ENCODE data around the gene DPP10. TPM values are rescaled to one million over a fixed set of nuclear protein-coding genes. Genes with fewer than 3 reads are reported as not detected.
"Not testable (repeated sequence)": the region's sequence is repeated elsewhere in the genome, so short reads cannot be mapped to it uniquely, and the experiment has no call there.

Gene DPP10
- total RNA-seq, 1 donor from 2014 or later: not detected

DNA sequence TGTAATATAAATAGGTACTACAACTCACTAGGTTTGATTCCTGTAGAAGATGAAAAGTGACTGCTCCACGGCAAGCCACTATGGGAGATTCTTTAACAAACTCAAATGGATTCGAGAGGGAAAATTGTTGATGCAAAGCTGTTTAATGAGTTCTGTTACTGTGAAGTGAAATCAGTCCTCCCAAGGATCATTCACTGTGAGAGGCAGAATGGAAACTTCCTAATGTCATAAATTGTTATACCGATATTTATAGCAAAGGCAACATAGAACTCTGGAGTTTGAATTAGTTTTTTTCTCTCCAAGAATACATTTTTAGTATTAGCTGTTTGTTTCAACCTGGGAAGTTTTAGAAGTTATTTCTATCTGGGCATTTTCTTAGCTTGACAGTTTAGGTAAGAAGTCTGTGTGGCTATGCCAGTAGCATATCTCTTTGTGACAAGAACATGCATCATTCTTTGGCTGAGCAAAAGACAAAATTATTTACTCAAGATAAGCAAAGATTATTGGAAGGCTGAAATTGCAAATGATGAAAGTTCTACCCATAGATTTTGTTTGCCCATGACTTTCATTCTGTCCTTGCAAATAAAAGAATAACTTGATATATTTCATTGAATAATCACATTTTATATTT lies 979.7 kb downstream of the DPP10 start:
- Histone ChIP-seq H3K27ac (no peak overlapping the region), H3K9me3 (peaks cover 0 to 4% of the 10 kb centered on the region in 2 donors), H3K36me3 (no peaks in the 10 kb centered on the region), H3K4me3 (no peak overlapping the region), H3K27me3 (no peaks in the 10 kb centered on the region), H3K4me1 (no peaks in the 10 kb centered on the region)
- TF ChIP-seq, protein P1, sequence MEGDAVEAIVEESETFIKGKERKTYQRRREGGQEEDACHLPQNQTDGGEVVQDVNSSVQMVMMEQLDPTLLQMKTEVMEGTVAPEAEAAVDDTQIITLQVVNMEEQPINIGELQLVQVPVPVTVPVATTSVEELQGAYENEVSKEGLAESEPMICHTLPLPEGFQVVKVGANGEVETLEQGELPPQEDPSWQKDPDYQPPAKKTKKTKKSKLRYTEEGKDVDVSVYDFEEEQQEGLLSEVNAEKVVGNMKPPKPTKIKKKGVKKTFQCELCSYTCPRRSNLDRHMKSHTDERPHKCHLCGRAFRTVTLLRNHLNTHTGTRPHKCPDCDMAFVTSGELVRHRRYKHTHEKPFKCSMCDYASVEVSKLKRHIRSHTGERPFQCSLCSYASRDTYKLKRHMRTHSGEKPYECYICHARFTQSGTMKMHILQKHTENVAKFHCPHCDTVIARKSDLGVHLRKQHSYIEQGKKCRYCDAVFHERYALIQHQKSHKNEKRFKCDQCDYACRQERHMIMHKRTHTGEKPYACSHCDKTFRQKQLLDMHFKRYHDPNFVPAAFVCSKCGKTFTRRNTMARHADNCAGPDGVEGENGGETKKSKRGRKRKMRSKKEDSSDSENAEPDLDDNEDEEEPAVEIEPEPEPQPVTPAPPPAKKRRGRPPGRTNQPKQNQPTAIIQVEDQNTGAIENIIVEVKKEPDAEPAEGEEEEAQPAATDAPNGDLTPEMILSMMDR (IDR thresholded peaks at IDR 0.05): no peak
- intact Hi-C loops (cut with DNase I): no loop called here
- DNase-seq (ENCODE audit: low spot score in 2 of 2): no peak

DNA sequence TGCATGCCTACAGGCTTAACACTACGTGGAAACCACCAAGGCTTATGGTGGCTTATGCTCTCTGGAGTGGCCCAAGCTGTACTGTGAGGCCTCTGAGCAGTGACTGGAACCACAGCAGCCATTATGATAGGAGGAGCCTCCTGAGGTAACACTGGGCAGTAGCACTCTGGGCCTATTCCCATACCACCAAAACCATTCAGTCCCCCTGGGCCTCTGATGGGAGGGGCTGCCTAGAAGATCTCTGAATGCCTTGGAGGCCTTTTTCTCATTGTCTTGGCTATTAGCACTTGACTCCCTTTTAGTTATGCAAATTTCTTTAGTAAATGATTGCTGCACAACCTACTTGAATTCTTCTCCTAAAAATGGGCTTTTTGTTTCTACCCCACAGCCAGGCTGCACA lies 985.0 kb downstream of the DPP10 start:
- no peaks in the 10 kb centered on the region for H3K36me3 ChIP-seq

GRCh38 chr2:115440746-115441145 lies 998.3 kb downstream of the DPP10 start:
- H3K4me3 ChIP-seq; H3K9me3 ChIP-seq; H3K27me3 ChIP-seq; H3K36me3 ChIP-seq; H3K27ac ChIP-seq; intact Hi-C loops (cut with DNase I); DNase-seq (ENCODE audit: low spot score in 2 of 2); H3K4me1 ChIP-seq: not testable (repeated sequence)

More for the DNA sequence above, 985.0 kb downstream of the DPP10 start:
- Histone ChIP-seq H3K4me3 (no peak overlapping the region), H3K9me3 (peaks cover 0 to 4% of the 10 kb centered on the region in 2 donors), H3K27me3 (no peaks in the 10 kb centered on the region), H3K4me1 (no peaks in the 10 kb centered on the region), H3K27ac (no peak overlapping the region)
- no peak for DNase-seq (ENCODE audit: low spot score in 2 of 2)
- intact Hi-C loops (cut with DNase I): no loop called here
- TF ChIP-seq, protein P1 (IDR thresholded peaks at IDR 0.05): no peak

- no peak overlapping the region for H3K27ac ChIP-seq
Observed at GRCh38 chr2:115443539-115444185, 1001.2 kb downstream of the DPP10 start.

DNA sequence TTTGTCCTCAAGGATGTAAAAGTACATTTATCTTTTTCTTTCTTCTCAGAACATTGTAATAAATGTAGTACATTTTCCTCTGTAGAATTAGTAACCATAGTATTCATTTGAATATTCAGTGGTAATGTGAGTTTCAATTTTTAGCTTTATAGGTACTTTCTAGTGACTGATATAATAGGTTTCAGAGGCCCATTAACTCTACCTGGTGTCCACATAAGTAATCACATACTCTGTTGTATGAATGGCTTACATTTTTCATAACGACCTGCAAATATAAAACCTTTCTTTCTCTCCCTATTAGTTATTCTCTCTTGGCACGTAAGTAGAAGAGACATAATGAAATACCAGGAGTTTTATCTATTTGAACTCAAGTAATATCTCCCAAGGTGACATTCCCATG lies 1017.6 kb downstream of the DPP10 start:
- H3K9me3 ChIP-seq: no peaks in the 10 kb centered on the region
- H3K27ac ChIP-seq: no peak overlapping the region
- DNase-seq (ENCODE audit: low spot score in 2 of 2): no peak
- H3K4me3 ChIP-seq: no peak overlapping the region
- TF ChIP-seq, protein P1 (IDR thresholded peaks at IDR 0.05): no peak
- no peaks in the 10 kb centered on the region for H3K36me3 ChIP-seq
- intact Hi-C loops (cut with DNase I): no loop called here
- H3K27me3 ChIP-seq: no peaks in the 10 kb centered on the region
- H3K4me1 ChIP-seq: no peaks in the 10 kb centered on the region

More at GRCh38 chr2:115443539-115444185, 1001.2 kb downstream of the DPP10 start:
- H3K4me1 ChIP-seq: no peaks in the 10 kb centered on the region
- H3K9me3 ChIP-seq: no peaks in the 10 kb centered on the region
- no peaks in the 10 kb centered on the region for H3K27me3 ChIP-seq
- H3K36me3 ChIP-seq: no peaks in the 10 kb centered on the region
- no peak overlapping the region for H3K4me3 ChIP-seq
- TF ChIP-seq, protein P1 (IDR thresholded peaks at IDR 0.05): no peak
- intact Hi-C loops (cut with DNase I): no loop called here
- DNase-seq (ENCODE audit: low spot score in 2 of 2): no peak

DNA sequence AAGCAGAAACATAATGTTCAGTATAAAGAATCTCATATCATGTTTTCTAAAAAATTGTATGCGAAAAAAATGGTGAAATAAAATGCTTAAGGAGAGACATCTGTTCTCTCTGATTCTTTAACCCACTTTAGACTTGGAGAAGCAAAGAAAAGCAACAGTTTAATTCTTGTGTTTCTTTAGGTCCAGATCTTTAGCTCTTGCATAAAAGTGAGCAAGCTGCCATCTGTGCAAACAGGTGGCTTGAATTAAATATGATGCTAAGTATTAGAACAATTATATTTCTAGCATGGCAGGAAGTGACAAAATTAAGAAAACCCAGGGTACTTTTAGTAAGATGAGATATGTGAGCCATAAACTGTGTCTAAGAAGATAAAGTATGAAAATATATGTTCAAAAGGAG lies 1038.3 kb downstream of the DPP10 start:
- H3K27me3 ChIP-seq: no peaks in the 10 kb centered on the region
- H3K27ac ChIP-seq: no peak overlapping the region
- no peaks in the 10 kb centered on the region for H3K9me3 ChIP-seq
- intact Hi-C loops (cut with DNase I): no loop called here
- TF ChIP-seq, protein P1 (IDR thresholded peaks at IDR 0.05): no peak
- H3K4me3 ChIP-seq: no peak overlapping the region
- no peaks in the 10 kb centered on the region for H3K4me1 ChIP-seq
- no peaks in the 10 kb centered on the region for H3K36me3 ChIP-seq
- no peak for DNase-seq (ENCODE audit: low spot score in 2 of 2)

All from ascending aorta (tissue), 2 donors.